Neuron (in vitro differentiated cells): ENCODE data around the gene IP6K2.

Experiments
- H2AFZ ChIP-seq: one replicate; pipeline ENCODE4 v1.6.1; 2013; ENCODE audit warnings: low read depth, mild to moderate bottlenecking, inconsistent platforms, low read length, moderate library complexity
- H3K27me3 ChIP-seq: one replicate; pipeline ENCODE4 v1.6.1; 2013; ENCODE audit warnings: low read length; ENCODE audit not compliant: insufficient read depth
- H3K36me3 ChIP-seq: one replicate; pipeline ENCODE4 v1.6.1; 2013; ENCODE audit warnings: low read length; ENCODE audit not compliant: insufficient read depth
- H3K4me1 ChIP-seq: one replicate; pipeline ENCODE4 v1.6.1; 2013; ENCODE audit warnings: low read length; ENCODE audit not compliant: insufficient read depth
- H3K4me3 ChIP-seq: 2 replicates; pipeline ENCODE4 v1.5.1; 2013; ENCODE audit warnings: mild to moderate bottlenecking, low read length, moderate library complexity
- H3K9me3 ChIP-seq: one replicate; pipeline ENCODE4 v1.6.1; 2013; ENCODE audit warnings: low read length

The IP6K2 gene

DNA sequence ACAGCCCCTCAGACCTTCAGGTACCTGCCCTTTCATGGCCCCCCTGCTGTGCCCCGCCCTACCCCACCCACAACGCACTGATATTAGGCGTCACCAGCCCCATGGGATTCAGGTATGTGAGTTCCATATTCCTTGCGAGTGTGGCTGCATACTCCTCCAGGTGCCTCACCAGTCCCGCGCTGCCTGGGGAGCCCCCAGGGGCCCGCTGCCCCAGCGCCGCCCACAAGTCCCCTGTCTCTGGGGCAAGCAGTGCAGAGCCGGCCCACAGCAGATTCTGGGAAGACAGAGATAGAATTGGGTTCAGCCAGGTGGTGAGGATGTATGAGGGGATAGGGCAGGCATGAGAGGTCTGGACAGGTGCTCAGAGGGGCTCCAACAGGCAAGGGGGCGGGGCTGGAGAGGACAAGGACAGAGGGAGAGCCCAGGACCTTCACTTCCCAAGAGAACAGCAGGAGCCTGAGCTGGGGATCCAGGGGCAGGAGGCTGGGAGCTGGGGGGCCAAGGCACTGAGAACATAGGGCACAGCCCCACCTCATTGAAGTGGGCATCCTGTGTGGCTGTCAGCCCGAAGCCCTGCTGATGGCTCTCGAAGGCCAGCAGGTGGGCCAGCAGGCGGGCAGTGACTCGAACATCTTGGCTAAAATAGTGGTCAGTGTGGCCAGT lies 68.7 kb downstream of the IP6K2 start:
- peaks cover 84% of the 10 kb centered on the region for H3K36me3 ChIP-seq
- no peaks in the 10 kb centered on the region for H3K9me3 ChIP-seq
- no peaks in the 10 kb centered on the region for H3K27me3 ChIP-seq
- no peak overlapping the region for H2AFZ ChIP-seq
- no peaks in the 10 kb centered on the region for H3K4me1 ChIP-seq
- H3K4me3 ChIP-seq, result no peak overlapping the region

GRCh38 chr3:48647714-48648113 lies 69.3 kb downstream of the IP6K2 start:
- H2AFZ ChIP-seq, result no peak overlapping the region
- peaks cover 84% of the 10 kb centered on the region for H3K36me3 ChIP-seq
- H3K4me1 ChIP-seq, result no peaks in the 10 kb centered on the region
- H3K4me3 ChIP-seq, result no peak overlapping the region
- no peaks in the 10 kb centered on the region for H3K9me3 ChIP-seq
- H3K27me3 ChIP-seq, result no peaks in the 10 kb centered on the region

DNA sequence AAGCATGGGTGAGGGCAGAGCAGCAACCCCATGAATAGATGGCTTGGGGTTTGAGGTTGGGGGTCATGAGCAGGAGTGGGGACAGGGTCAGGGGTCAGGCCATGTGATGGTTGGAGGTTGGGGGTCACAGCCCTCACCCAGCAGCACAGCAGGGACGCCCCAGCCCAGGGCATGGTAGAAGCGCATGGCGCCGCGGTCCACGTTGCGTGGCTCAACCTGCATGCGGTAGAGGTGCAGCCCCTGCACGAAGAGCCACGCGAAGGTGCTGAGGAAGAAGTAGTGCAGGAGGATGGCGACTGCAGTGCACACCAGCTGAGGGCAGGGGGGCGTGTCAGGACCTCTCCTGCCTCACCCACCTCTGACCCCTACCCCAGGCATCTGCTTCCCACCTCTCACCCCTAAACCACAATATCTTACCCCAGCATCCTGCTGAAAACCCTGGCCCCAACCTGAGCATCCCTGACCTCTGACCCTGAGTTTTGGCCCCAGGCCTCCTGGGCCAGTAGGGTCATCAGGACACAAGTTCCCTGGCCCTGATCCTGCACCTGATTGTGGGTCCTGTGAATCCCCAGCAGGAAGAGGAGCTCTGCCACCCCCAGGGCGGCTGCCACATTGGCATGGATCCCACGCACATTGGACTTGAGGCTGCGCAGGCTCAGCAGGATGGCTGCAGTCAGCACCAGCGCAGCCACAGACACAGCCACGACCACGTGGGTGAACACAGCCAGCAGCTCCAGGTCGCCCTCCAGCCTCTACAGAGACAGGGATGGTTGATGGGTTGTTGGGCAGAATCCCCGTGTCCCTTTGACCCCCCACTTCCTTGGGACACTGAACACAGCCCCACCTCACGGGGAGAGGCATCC lies 71.9 kb downstream of the IP6K2 start:
- H3K4me1 ChIP-seq, result no peaks in the 10 kb centered on the region
- H3K4me3 ChIP-seq, result no peak overlapping the region
- no peaks in the 10 kb centered on the region for H3K27me3 ChIP-seq
- H3K9me3 ChIP-seq, result no peaks in the 10 kb centered on the region
- no peak overlapping the region for H2AFZ ChIP-seq
- peaks cover 84% of the 10 kb centered on the region for H3K36me3 ChIP-seq

- Histone ChIP-seq H3K27me3 (no peaks in the 10 kb centered on the region), H2AFZ (no peak overlapping the region), H3K9me3 (no peaks in the 10 kb centered on the region), H3K4me1 (no peaks in the 10 kb centered on the region), H3K4me3 (no peak overlapping the region), H3K36me3 (peaks cover 88% of the 10 kb centered on the region)
These were observed 74.4 kb downstream of the IP6K2 start for GRCh38 chr3:48642605-48643004.

DNA sequence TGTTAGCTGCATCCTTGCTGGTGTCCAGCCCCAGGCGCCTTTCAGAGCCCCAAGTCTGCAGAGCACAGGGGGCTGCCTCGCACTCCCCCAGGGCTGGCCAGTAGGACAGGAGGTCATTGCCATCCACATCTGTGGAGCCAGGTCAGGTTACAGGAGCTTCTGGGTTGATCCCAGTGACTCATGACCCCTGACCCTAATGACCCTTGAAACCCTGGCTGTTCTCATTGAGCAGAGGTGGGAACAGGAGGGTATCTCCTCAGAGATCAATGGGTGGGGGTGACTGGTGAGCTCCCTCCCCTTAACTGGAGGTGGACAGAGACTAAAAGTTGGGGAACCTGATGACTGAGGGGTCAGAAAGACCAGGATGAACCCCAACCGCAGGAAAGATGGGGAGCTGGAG lies 75.6 kb downstream of the IP6K2 start:
- Histone ChIP-seq H3K36me3 (peaks cover 83% of the 10 kb centered on the region), H3K4me1 (peaks cover 4% of the 10 kb centered on the region), H3K9me3 (no peaks in the 10 kb centered on the region), H3K27me3 (no peaks in the 10 kb centered on the region), H2AFZ (no peak overlapping the region), H3K4me3 (no peak overlapping the region)

GRCh38 chr3:48639944-48640606 lies 76.9 kb downstream of the IP6K2 start:
- no peaks in the 10 kb centered on the region for H3K27me3 ChIP-seq
- H3K36me3 ChIP-seq, result peaks cover 70% of the 10 kb centered on the region
- no peaks in the 10 kb centered on the region for H3K9me3 ChIP-seq
- no peak overlapping the region for H3K4me3 ChIP-seq
- peaks cover 12% of the 10 kb centered on the region for H3K4me1 ChIP-seq
- no peak overlapping the region for H2AFZ ChIP-seq
